Tibial artery (tissue), 4 donors: Measurements from ENCODE around the gene C9orf153.

Experiments used
- DNase-seq, 2 donors: peaks; one replicate each; pipeline ENCODE4 v3.0.0-alpha.2; 2019
- H3K27ac ChIP-seq, 2 donors: fragments of 200-600 bp; sonication (generic) in 1 of 2; 1 replicate in 1 of 2; 2 replicates in 1 of 2; pipeline ENCODE4 v1.5.1; 2018 to 2019; ENCODE audit warnings: mild to moderate bottlenecking in 1 of 2
- H3K27me3 ChIP-seq, 2 donors: fragments of 200-600 bp; sonication (generic) in 1 of 2; one replicate each; pipeline versions ENCODE4 v1.5.1 to v1.6.0; 2016 to 2019
- H3K36me3 ChIP-seq, 3 donors: fragments of 200-600 bp; sonication (generic) in 2 of 3; one replicate each; pipeline ENCODE4 v1.5.1; 2016 to 2019; ENCODE audit warnings: mild to moderate bottlenecking in 2 of 3
- H3K4me1 ChIP-seq, 4 donors: fragments of 200-600 bp; sonication (generic) in 2 of 4; 1 replicate in 3 of 4; 2 replicates in 1 of 4; pipeline ENCODE4 v1.5.1; 2016 to 2019
- H3K4me3 ChIP-seq, 2 donors: fragments of 200-600 bp; sonication (generic) in 1 of 2; 1 replicate in 1 of 2; 2 replicates in 1 of 2; pipeline ENCODE4 v1.5.1; 2018 to 2019; ENCODE audit warnings: mild to moderate bottlenecking in 2 of 2
- H3K9me3 ChIP-seq, 3 donors: fragments of 200-600 bp; sonication (generic) in 1 of 3; one replicate each; pipeline ENCODE4 v1.5.1; 2016 to 2019
- CTCF ChIP-seq, 2 experiments: fragments of 200-600 bp in 1 of 2; fragments of 450-650 bp in 1 of 2; IDR thresholded peaks; one replicate each; pipeline ENCODE4 v1.5.1; 2017 to 2019; ENCODE audit warnings: antibody characterized with exemption in 2 of 2, mild to moderate bottlenecking in 1 of 2, moderate library complexity in 1 of 2
- intact Hi-C: fragments of 100-400 bp; cut with DNase I; formaldehyde crosslinking; loops from one replicate; pipeline ENCODE4 v1.15.0; 2023; ENCODE audit warnings: low total_unique reads

Gene C9orf153

GRCh38 chr9:86263876-86264275, 4.4 kb upstream of the C9orf153 start:
- Histone ChIP-seq H3K27me3 (no peaks in the 10 kb centered on the region), H3K9me3 (no peaks in the 10 kb centered on the region), H3K36me3 (peaks cover 23 to 36% (median 31%) of the 10 kb centered on the region in 3 donors), H3K4me1 (no peaks in the 10 kb centered on the region), H3K4me3 (no peak overlapping the region), H3K27ac (no peak overlapping the region)
- TF ChIP-seq CTCF (IDR thresholded peaks at IDR 0.05), result no peak
- DNase-seq, result no peak
- intact Hi-C loops, result no loop called here

DNA sequence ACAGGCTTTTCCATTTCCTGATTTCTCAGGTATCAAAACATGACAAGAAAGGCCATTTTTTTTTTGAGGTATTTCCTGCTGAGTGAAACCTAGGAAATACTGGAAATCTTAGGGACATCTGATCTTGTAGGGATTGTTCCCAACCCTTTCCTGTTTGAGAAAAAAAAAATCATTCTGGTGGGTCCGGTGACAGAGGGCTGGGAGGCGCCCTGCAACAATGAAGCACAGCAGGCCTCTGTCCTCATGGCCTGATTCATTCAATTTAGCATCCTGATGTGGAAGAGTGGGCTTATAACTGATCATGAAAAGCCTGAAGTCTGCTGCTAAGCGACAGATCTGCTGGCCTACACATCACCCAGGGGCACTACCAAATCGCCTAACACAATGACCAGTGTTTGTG, 3.0 kb upstream of the C9orf153 start:
- intact Hi-C loops, result no loop called here
- Histone ChIP-seq H3K36me3 (peaks cover 23 to 28% (median 28%) of the 10 kb centered on the region in 3 donors), H3K4me3 (no peak overlapping the region), H3K9me3 (no peaks in the 10 kb centered on the region), H3K4me1 (no peaks in the 10 kb centered on the region), H3K27ac (no peak overlapping the region), H3K27me3 (no peaks in the 10 kb centered on the region)
- DNase-seq, result no peak
- TF ChIP-seq CTCF (IDR thresholded peaks at IDR 0.05), result no peak

DNA sequence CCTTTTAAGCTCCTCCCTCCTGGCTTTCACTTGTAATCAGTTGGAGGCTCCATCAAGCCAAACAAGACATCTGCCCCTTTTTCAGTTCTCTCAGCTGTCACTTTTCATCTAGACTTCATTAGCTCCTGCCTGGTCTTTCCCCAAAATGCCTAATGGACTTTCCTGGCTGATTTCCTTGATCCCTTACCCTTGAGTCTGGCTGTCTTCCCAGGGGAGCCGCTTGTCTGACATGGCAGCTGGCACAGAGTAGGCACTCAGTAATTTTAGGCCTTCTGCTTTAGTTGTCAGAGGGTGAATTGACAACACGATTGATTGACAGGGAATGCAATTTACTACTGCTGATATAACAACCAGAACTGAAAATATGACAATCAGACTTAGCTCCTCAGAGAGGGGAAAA, 2.1 kb downstream of the C9orf153 start:
- no peak overlapping the region for H3K27ac ChIP-seq
- DNase-seq, result no peak

GRCh38 chr9:86256653-86257052, 2.8 kb downstream of the C9orf153 start:
- Histone ChIP-seq H3K4me3 (no peak overlapping the region), H3K27me3 (no peaks in the 10 kb centered on the region), H3K4me1 (no peaks in the 10 kb centered on the region), H3K9me3 (no peaks in the 10 kb centered on the region), H3K36me3 (peaks cover 0 to 4% (median 0%) of the 10 kb centered on the region in 3 donors), H3K27ac (no peak overlapping the region)
- TF ChIP-seq CTCF (IDR thresholded peaks at IDR 0.05), result no peak
- DNase-seq, result no peak
- intact Hi-C loops, result no loop called here

More for the DNA sequence above, 2.1 kb downstream of the C9orf153 start:
- intact Hi-C loops, result no loop called here
- Histone ChIP-seq H3K4me3 (no peak overlapping the region), H3K4me1 (no peaks in the 10 kb centered on the region), H3K36me3 (peaks cover 0 to 5% (median 0%) of the 10 kb centered on the region in 3 donors), H3K27me3 (no peaks in the 10 kb centered on the region), H3K9me3 (no peaks in the 10 kb centered on the region)
- no peak for TF ChIP-seq CTCF (IDR thresholded peaks at IDR 0.05)

DNA sequence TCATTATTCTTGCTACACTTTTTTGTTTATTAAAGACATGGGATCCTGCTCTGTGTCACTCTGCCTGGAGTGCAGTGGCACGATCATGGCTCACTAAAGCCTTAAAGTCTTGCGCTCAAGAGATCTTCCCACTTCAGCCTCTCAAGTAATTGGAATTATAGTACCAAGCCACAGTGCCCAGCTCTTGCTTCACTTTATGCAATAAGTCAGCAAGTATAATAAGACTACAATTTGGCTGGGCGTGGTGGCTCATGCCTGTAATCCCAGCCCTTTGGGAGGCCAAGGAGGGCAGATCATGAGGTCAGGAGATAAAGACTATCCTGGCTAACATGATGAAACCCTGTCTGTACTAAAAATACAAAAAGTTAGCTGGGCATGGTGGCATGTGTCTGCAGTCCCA, 5.9 kb downstream of the C9orf153 start:
- H3K36me3 ChIP-seq, result no peaks in the 10 kb centered on the region
- H3K27ac ChIP-seq, result no peak overlapping the region
- no peaks in the 10 kb centered on the region for H3K27me3 ChIP-seq
- TF ChIP-seq CTCF (IDR thresholded peaks at IDR 0.05), result no peak
- H3K4me3 ChIP-seq, result no peak overlapping the region
- no peaks in the 10 kb centered on the region for H3K9me3 ChIP-seq
- intact Hi-C loops, result no loop called here
- no peak for DNase-seq
- H3K4me1 ChIP-seq, result no peaks in the 10 kb centered on the region

DNA sequence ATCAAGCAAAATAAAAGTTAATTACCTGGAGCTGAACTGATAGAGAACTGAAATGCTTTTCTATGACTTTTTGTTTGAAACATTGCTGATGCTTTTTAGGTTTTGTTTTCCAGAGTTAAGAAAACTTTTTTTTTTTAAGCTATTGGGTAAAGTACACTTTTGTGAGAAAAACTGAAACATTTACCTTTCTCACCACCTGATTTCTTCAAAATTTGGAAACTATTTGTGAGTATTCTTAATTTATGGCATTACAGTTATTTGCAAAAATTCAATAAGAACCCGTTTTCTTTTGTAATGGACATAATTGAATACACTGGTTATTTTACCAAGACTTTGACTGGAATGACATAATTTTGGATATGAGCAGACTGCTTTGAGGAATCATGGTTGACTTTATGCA, 6.6 kb downstream of the C9orf153 start:
- Histone ChIP-seq H3K9me3 (no peaks in the 10 kb centered on the region), H3K4me1 (no peaks in the 10 kb centered on the region), H3K27ac (no peak overlapping the region), H3K4me3 (no peak overlapping the region), H3K36me3 (no peaks in the 10 kb centered on the region), H3K27me3 (no peaks in the 10 kb centered on the region)
- no peak for TF ChIP-seq CTCF (IDR thresholded peaks at IDR 0.05)
- DNase-seq, result no peak
- intact Hi-C loops, result no loop called here
